H1 (cell line): ENCODE results near the gene PRTN3. TPM values are rescaled to one million over a fixed set of nuclear protein-coding genes. Genes with fewer than 3 reads are reported as not detected.

Source experiments
- CTCF ChIA-PET: fragments of 300-600 bp; sonication (Branson Sonifier 250); formaldehyde crosslinking; loops from one replicate; lab custom pipeline; 2021; ENCODE audit not compliant: partially characterized antibody; lab: Charles Lee
- POLR2A ChIA-PET: fragments of 300-600 bp; sonication (Branson Sonifier 250); formaldehyde crosslinking; loops from one replicate; lab custom pipeline; 2021; ENCODE audit warnings: inconsistent platforms; ENCODE audit not compliant: partially characterized antibody; lab: Charles Lee
- DNase-seq, 2 experiments: peaks; one replicate each; pipeline versions ENCODE4 v3.0.0 to v3.0.0-alpha.2; 2010 to 2022; ENCODE audit warnings: low spot score in 2 of 2, low read depth in 1 of 2, mixed read lengths in 1 of 2
- FAIRE-seq: peaks from 2 replicates; lab custom pipeline; 2011; peaks lifted over from hg19 to GRCh38; lab: Jason Lieb, UNC
- H2AFZ ChIP-seq: 2 replicates; pipeline ENCODE4 v1.8.1; 2012; ENCODE audit warnings: low read length, inconsistent platforms
- H2AK5ac ChIP-seq: 2 replicates; pipeline ENCODE4 v1.6.1; 2013; ENCODE audit warnings: low read depth, low read length
- H2BK120ac ChIP-seq: replicated peaks from 2 replicates; pipeline ENCODE3; 2013; ENCODE audit warnings: low read depth, low read length, inconsistent platforms
- H2BK12ac ChIP-seq: 2 replicates; pipeline ENCODE4 v1.6.1; 2013; ENCODE audit warnings: low read depth, low read length
- H2BK15ac ChIP-seq: 2 replicates; pipeline ENCODE4 v1.6.1; 2013; ENCODE audit warnings: low read length
- H2BK20ac ChIP-seq: 2 replicates; pipeline ENCODE4 v1.6.1; 2013; ENCODE audit warnings: low read length
- H2BK5ac ChIP-seq: 2 replicates; pipeline ENCODE4 v1.6.1; 2013; ENCODE audit warnings: low read depth, low read length
- H3K14ac ChIP-seq: 2 replicates; pipeline ENCODE4 v1.6.1; 2013; ENCODE audit warnings: inconsistent platforms; ENCODE audit not compliant: insufficient read length
- H3K18ac ChIP-seq: 2 replicates; pipeline ENCODE4 v1.6.1; 2013; ENCODE audit warnings: low read length; ENCODE audit errors: extremely low read depth
- H3K23ac ChIP-seq: 2 replicates; pipeline ENCODE4 v1.6.1; 2013; ENCODE audit warnings: inconsistent platforms; ENCODE audit not compliant: insufficient read length
- H3K23me2 ChIP-seq: 2 replicates; pipeline ENCODE4 v1.6.1; 2013; ENCODE audit warnings: low read depth, low read length
- H3K27ac ChIP-seq: 2 replicates; pipeline ENCODE4 v1.6.1; 2011; ENCODE audit warnings: low read depth, low read length, inconsistent platforms
- H3K27me3 ChIP-seq, 4 experiments: replicated peaks in 1 of 4; 1 replicate in 1 of 4; 2 replicates in 3 of 4; pipeline versions ENCODE4 v1.6.1 to v1.8.1; 2011 to 2013; ENCODE audit warnings: low read length in 3 of 4, mild to moderate bottlenecking in 3 of 4, inconsistent platforms in 2 of 4, mixed read lengths in 2 of 4, moderate library complexity in 1 of 4; ENCODE audit not compliant: control insufficient read depth in 3 of 4, insufficient read depth in 3 of 4; ENCODE audit errors: extremely low read depth in 1 of 4
- H3K36me3 ChIP-seq, 4 experiments: 2 replicates each; pipeline versions ENCODE4 v1.6.1 to v1.8.1; 2011 to 2013; ENCODE audit warnings: mild to moderate bottlenecking in 4 of 4, low read length in 3 of 4, moderate library complexity in 2 of 4, control low read depth in 1 of 4, inconsistent platforms in 1 of 4; ENCODE audit not compliant: insufficient read depth in 4 of 4, control insufficient read depth in 2 of 4
- H3K4ac ChIP-seq: replicated peaks from 2 replicates; pipeline ENCODE3; 2013; ENCODE audit warnings: low read length, low read depth, mixed read lengths, inconsistent platforms; ENCODE audit not compliant: insufficient read length
- H3K4me1 ChIP-seq, 4 experiments: replicated peaks in 1 of 4; 1 replicate in 1 of 4; 2 replicates in 3 of 4; pipeline versions ENCODE4 v1.6.1 to v1.8.1; 2011 to 2013; ENCODE audit warnings: low read length in 3 of 4, inconsistent platforms in 2 of 4, mixed read lengths in 1 of 4; ENCODE audit not compliant: insufficient read depth in 4 of 4, control insufficient read depth in 3 of 4
- H3K4me2 ChIP-seq, 2 experiments: 2 replicates each; pipeline versions ENCODE4 v1.6.1 to v1.8.1; 2011 to 2013; ENCODE audit warnings: low read depth in 2 of 2, low read length in 2 of 2, control low read depth in 1 of 2, inconsistent platforms in 1 of 2, mild to moderate bottlenecking in 1 of 2; ENCODE audit not compliant: insufficient read depth in 1 of 2
- H3K4me3 ChIP-seq, 4 experiments: fragments of 200-600, 300-600 bp in 1 of 4; sonication (generic), shearing (Covaris generic), sonication (Bioruptor Twin) in 1 of 4; 2 replicates each; pipeline versions ENCODE4 v1.5.1 to v1.8.1; 2011 to 2016; ENCODE audit warnings: low read length in 4 of 4, low read depth in 3 of 4, control low read depth in 2 of 4, inconsistent platforms in 2 of 4, mild to moderate bottlenecking in 2 of 4, mixed read lengths in 1 of 4, moderate library complexity in 1 of 4; ENCODE audit not compliant: insufficient read depth in 2 of 4; ENCODE audit errors: extremely low read depth in 1 of 4
- H3K56ac ChIP-seq: replicated peaks from 2 replicates; pipeline ENCODE3; 2013; ENCODE audit warnings: low read depth, mild to moderate bottlenecking, mixed read lengths, low read length, inconsistent platforms; ENCODE audit not compliant: insufficient read length
- H3K79me1 ChIP-seq: 2 replicates; pipeline ENCODE4 v1.6.1; 2013; ENCODE audit warnings: low read depth, low read length, control low read depth
- H3K79me2 ChIP-seq, 2 experiments: 2 replicates each; pipeline versions ENCODE4 v1.6.1 to v1.8.1; 2012 to 2013; ENCODE audit warnings: low read length in 2 of 2, mild to moderate bottlenecking in 2 of 2, inconsistent platforms in 1 of 2; ENCODE audit not compliant: insufficient read depth in 2 of 2, control insufficient read depth in 1 of 2
- H3K9ac ChIP-seq, 4 experiments: replicated peaks in 1 of 4; 1 replicate in 1 of 4; 2 replicates in 3 of 4; pipeline versions ENCODE4 v1.6.1 to v1.8.1; 2011 to 2013; ENCODE audit warnings: low read depth in 3 of 4, low read length in 3 of 4, control low read depth in 2 of 4, mild to moderate bottlenecking in 2 of 4, moderate library complexity in 2 of 4, inconsistent platforms in 1 of 4; ENCODE audit errors: extremely low read depth in 1 of 4
- H3K9me3 ChIP-seq, 2 experiments: 2 replicates each; pipeline versions ENCODE4 v1.6.1 to v1.8.1; 2012 to 2013; ENCODE audit warnings: mild to moderate bottlenecking in 2 of 2, moderate library complexity in 2 of 2, control low read depth in 1 of 2, inconsistent platforms in 1 of 2, low read depth in 1 of 2, low read length in 1 of 2, mixed read lengths in 1 of 2; ENCODE audit not compliant: insufficient read depth in 2 of 2
- H4K20me1 ChIP-seq, 2 experiments: replicated peaks in 1 of 2; 2 replicates each; pipeline versions ENCODE3 to v1.8.1; 2011 to 2013; ENCODE audit warnings: inconsistent platforms in 2 of 2, low read length in 2 of 2, mild to moderate bottlenecking in 1 of 2; ENCODE audit not compliant: insufficient read depth in 2 of 2, control insufficient read depth in 1 of 2
- H4K5ac ChIP-seq: 2 replicates; pipeline ENCODE4 v1.6.1; 2013; ENCODE audit warnings: low read length, low read depth, mixed read lengths, inconsistent platforms; ENCODE audit not compliant: insufficient read length
- H4K8ac ChIP-seq: 2 replicates; pipeline ENCODE4 v1.8.0; 2013; ENCODE audit warnings: mild to moderate bottlenecking, moderate library complexity, low read length, inconsistent platforms; ENCODE audit not compliant: insufficient read depth; ENCODE audit errors: extremely low read depth
- H4K91ac ChIP-seq: replicated peaks from 2 replicates; pipeline ENCODE3; 2013; ENCODE audit warnings: low read length, mixed read lengths, inconsistent platforms; ENCODE audit not compliant: insufficient read length
- CREB1 ChIP-seq: IDR thresholded peaks from 2 replicates; pipeline ENCODE4 v1.6.1; 2012; ENCODE audit warnings: inconsistent platforms
- CTBP2 ChIP-seq: IDR thresholded peaks from 2 replicates; pipeline ENCODE4 v1.7.0; 2011; ENCODE audit warnings: borderline replicate concordance, mild to moderate bottlenecking, moderate library complexity, mixed read lengths, low read length; ENCODE audit not compliant: insufficient read depth, insufficient read length
- KDM1A ChIP-seq: fragments of 200-600, 300-600 bp; sonication (generic); IDR thresholded peaks from 2 replicates; pipeline ENCODE4 v1.7.1; 2016; ENCODE audit warnings: mild to moderate bottlenecking, low read length, borderline replicate concordance
- SUZ12 ChIP-seq: fragments of 200-600 bp; sonication (generic); IDR thresholded peaks from 2 replicates; pipeline ENCODE4 v1.6.1; 2012; ENCODE audit warnings: mild to moderate bottlenecking, inconsistent platforms, low read length, moderate library complexity, mixed read lengths
- WGBS, 2 experiments: shearing (Covaris generic) in 1 of 2; methylation state at CpG; one replicate each; pipeline versions ENCODE4 v1.1.6 to v1.1.7; 2013 to 2015; ENCODE audit warnings: low lambda C conversion rate in 2 of 2, mixed read lengths in 2 of 2, inconsistent platforms in 1 of 2, low coverage in 1 of 2, missing lambda C conversion rate in 1 of 2; ENCODE audit not compliant: insufficient replicate concordance in 2 of 2, insufficient coverage in 1 of 2, insufficient read length in 1 of 2; ENCODE audit errors: extremely low coverage in 1 of 2, missing lambda C conversion rate in 1 of 2; 5-methylcytosine and 5-hydroxymethylcytosine counted together
- polyA plus RNA-seq, 7 experiments: library from polyadenylated mRNA; depleted of rRNA in 3 of 7; stranded (reverse) in 5 of 7; unstranded in 2 of 7; fragments of >200 nt in 5 of 7; fragments of 200-250 nt in 2 of 7; gene quantifications; 1 replicate in 5 of 7; 2 replicates in 1 of 7; 4 replicates in 1 of 7; pipeline versions ENCODE4 v1.2.1 to v1.2.3, GENCODE V29; 2011 to 2013; ENCODE audit warnings: missing spikeins in 2 of 7, mixed read lengths in 2 of 7
- total RNA-seq: library from RNA; stranded (reverse); fragmentation: NEBNext Ultra II Directional; extraction: Animal tissue kit (Norgen Biotek cat#: 25700); gene quantifications from 2 replicates; pipeline ENCODE4 v1.2.1, GENCODE V29; 2021
- TF ChIP-seq, protein P1 (sequence below): IDR thresholded peaks from 2 replicates; pipeline ENCODE4 v1.6.1; 2011; ENCODE audit warnings: low read length, improper control_type of control experiment

Gene PRTN3
- total and polyA plus RNA-seq, 2 of the 8 experiments (the other 6 are each of a cell fraction or from before 2014, with no cell fraction given) = 0.39 to 2.1 TPM

DNA sequence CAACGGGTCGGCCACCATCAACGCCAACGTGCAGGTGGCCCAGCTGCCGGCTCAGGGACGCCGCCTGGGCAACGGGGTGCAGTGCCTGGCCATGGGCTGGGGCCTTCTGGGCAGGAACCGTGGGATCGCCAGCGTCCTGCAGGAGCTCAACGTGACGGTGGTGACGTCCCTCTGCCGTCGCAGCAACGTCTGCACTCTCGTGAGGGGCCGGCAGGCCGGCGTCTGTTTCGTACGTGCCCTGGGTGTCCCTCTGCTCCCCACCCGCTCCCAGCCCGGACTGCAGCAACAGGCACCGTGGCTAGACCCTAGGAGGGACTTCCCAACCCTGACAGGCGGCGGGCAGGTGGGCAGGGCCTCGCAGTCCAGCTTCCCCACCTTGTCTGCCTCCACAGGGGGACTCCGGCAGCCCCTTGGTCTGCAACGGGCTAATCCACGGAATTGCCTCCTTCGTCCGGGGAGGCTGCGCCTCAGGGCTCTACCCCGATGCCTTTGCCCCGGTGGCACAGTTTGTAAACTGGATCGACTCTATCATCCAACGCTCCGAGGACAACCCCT lies 14.8 kb downstream of the PRTN3 start:
- Histone ChIP-seq H3K27me3 (peaks cover 7 to 17% (median 11%) of the 10 kb centered on the region in 4 experiments), H3K9me3 (no peaks in the 10 kb centered on the region), H3K79me1 (no peaks in the 10 kb centered on the region), H3K23ac (no peak overlapping the region), H3K4me3 (no peak overlapping the region), H3K36me3 (no peaks in the 10 kb centered on the region), H3K79me2 (no peaks in the 10 kb centered on the region), H2BK120ac (no peak overlapping the region), H3K27ac (no peak overlapping the region), H2BK15ac (no peak overlapping the region), H2AK5ac (no peak overlapping the region), H3K4ac (no peak overlapping the region), H3K56ac (no peak overlapping the region), H3K23me2 (no peaks in the 10 kb centered on the region; the same call in 1 of the 2 replicates), H3K4me2 (no peak overlapping the region), H4K8ac (no peak overlapping the region), H4K5ac (no peak overlapping the region), H3K4me1 (no peaks in the 10 kb centered on the region; a peak in 2 of 7 replicates), H4K20me1 (peaks cover 0 to 3% of the 10 kb centered on the region in 2 experiments), H3K18ac (no peak overlapping the region), H3K14ac (no peak overlapping the region), H2BK12ac (no peak overlapping the region), H4K91ac (no peak overlapping the region), H2BK5ac (0 out of 2 replicates have a peak overlapping the region, but pooled peaks have one; percentile 24), H2BK20ac (no peak overlapping the region), H2AFZ (no peak overlapping the region), H3K9ac (no peak overlapping the region)
- ChIA-PET POLR2A (interaction anchor here (0.7 to 1.9 kb wide), 6 partner anchors 10 to 83 kb away, joined by 4 to 5 read pairs (median 4); partner anchors contain the start of gene PRTN3), CTCF (interaction anchor here (1.0 to 3.3 kb wide), 15 partner anchors 8 to 225 kb away, joined by 3 to 18 read pairs (median 4); partner anchors contain the start of gene AZU1)
- DNase-seq = no peak
- no peak for TF ChIP-seq CTBP2
- TF ChIP-seq, protein P1, sequence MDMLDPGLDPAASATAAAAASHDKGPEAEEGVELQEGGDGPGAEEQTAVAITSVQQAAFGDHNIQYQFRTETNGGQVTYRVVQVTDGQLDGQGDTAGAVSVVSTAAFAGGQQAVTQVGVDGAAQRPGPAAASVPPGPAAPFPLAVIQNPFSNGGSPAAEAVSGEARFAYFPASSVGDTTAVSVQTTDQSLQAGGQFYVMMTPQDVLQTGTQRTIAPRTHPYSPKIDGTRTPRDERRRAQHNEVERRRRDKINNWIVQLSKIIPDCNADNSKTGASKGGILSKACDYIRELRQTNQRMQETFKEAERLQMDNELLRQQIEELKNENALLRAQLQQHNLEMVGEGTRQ = no peak
- TF ChIP-seq CREB1 = no peak
- no peak for TF ChIP-seq SUZ12
- TF ChIP-seq KDM1A = peak; percentile 50; the same call in 1 of the 2 replicates
- WGBS, 2 experiments = 90% methylated on average over 38 of the region's 40 CpGs; no CpG with 5 or more reads in 1 of the 2 experiments
- no peak for FAIRE-seq
